NOMO-1 (cell line): ENCODE results near the gene MAN1C1.

Experiments used
- DNase-seq, 2 experiments: peaks; one replicate each; lab custom pipeline; 2025; ENCODE audit not compliant: unreplicated experiment in 2 of 2; lab: John Stamatoyannopoulos, UW

Gene MAN1C1

DNA sequence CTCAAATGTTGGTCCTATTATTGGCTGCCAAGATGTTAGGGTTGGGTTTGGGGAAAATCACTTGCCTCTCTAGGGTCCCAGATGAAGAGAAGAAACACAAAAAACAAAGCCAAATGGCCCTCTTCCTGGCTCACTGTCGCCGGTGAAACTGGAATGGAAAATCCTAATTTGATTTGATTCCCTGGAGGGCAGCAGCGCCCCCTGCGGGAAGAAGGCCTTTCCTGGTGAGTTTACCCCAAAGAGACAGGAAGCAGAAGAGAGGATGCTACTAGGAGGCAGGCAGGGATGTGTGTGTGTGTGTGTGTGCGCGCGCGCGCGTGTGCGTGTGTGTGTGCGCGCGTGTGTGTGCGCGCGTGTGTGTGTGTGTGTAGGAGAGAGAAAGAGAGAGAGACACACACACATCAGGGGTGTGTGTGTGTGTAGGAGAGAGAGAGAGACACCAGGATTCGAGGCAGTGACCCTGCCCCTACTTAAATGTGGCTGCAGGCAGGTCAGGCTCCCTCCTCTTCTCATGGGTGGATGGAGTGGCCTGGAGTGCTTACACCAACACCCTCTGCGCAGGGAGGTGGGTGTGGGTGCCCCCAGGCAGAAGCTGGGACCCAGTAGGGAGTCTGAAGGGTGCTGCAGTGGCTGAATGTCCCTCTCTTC lies 180.3 kb downstream of the MAN1C1 start:
- peak; percentile 75 to 76 for DNase-seq

DNA sequence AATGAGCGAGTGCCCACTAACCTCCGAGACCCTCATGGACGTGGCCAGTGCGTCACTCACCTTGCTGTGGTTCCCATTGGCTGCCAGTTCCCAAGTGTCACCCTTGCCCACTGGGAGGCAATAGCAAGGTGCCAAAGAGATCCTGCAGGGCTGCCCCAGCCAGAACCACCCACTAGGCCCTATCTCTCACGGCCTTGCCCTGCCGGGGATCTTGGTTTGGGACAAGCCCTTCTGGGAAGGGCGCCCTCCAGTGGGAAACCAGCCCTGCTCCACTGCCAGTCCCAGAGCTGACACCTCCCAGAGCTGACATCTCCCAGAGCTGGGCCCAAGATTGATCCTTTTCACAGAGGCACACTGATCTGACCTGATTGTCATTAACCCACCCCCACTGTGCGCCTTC lies 181.3 kb downstream of the MAN1C1 start:
- DNase-seq: no peak

DNA sequence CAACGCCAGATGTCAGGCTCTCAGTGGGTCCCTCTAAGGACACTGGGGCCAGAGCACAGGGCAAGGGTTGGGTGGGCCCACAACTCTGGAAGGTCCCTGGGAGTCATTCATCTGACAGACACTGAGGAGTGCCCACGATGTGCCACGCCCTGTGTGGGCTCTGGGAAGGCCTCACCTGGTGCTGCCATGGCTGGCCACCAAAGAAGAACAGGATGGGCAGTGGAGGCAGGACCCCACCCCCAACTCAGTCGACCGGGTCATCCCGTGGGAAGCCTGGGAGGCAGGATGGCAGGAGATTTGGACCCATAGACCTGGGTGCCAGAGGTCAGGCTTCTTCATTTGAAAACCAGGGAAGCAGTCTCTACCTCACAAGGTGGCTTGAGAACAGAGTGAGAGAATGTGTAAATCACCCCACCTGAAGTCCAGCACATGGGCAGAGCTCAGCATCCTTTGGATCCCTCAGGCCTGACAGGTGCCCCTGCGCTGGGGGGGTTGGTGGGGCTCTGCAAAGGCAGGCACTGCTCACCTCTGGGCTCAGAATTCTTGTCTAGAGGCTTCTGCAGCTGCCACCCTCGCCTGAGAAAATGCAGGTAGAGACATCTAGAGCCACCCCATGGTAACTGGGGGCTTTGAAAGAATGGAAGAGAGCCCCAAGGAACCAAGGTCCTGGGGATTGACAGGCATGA lies 182.2 kb downstream of the MAN1C1 start:
- DNase-seq: no peak

DNA sequence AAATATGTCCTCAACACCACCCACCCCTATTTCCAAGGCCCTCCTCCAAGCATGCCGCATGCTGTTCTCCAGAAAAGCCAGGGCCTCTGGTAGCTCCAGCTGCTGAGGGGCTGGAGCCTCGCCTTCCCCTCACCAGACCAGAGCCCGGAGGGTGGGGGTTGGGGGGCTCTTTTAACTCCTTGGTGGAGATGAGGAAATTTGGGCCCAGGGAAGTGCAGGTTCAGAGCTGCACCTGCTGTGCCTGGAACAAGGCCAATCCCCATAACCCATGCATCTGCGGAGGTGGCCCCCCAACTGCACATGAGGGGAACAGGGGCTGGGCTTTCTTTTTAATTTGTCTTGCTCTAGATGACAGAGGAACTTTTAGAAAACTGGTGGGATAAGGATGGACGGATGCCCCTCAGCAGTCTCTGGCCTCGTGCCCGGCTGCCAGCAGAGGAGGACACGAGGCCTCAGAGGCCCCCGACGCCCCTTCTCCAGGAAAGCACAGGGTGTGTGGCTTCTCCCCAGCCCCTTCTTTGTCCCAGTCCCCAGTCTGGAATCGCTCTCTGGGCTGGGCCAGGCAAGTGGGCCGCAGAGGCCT lies 182.9 kb downstream of the MAN1C1 start:
- no peak for DNase-seq

DNA sequence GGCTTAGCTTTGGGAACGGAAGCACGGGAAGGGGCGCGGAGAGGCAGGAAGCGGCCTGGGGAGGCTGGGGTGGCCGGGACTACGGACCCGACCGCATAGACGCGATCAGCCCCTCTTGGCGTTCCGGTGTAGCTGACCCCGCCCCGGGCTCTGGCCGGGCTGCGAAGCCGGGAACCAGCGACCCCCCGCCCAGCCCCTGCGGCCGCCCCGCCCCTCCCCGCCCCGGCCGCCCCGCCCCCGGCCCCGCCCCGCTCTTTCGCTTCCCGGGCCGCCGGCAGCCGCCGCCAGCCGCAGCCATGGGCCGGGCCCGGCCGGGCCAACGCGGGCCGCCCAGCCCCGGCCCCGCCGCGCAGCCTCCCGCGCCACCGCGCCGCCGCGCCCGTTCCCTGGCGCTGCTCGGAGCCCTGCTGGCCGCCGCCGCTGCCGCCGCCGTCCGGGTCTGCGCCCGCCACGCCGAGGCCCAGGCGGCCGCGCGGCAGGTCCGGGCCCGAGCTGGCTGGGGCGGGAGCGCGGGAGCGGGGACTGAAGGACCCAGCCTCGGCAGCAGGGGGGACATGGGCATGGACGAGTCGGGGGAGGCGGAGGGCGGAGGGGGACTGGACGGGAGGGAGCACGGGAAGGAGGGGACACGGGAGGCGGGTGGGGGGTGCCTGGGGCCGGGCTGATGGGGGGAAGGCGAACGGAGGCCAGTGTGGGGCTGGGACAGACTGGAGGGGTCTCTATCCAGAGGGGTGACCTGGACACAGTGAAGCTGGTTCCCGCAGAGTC lies 183.5 kb downstream of the MAN1C1 start, which contains the start of gene SELENON:
Gene SELENON (plus strand): TSS at position 259 of the 768 bp plus-strand sequence. CDS start 38 bp downstream, at position 297.
- peak; percentile 19 to 32 for DNase-seq

DNA sequence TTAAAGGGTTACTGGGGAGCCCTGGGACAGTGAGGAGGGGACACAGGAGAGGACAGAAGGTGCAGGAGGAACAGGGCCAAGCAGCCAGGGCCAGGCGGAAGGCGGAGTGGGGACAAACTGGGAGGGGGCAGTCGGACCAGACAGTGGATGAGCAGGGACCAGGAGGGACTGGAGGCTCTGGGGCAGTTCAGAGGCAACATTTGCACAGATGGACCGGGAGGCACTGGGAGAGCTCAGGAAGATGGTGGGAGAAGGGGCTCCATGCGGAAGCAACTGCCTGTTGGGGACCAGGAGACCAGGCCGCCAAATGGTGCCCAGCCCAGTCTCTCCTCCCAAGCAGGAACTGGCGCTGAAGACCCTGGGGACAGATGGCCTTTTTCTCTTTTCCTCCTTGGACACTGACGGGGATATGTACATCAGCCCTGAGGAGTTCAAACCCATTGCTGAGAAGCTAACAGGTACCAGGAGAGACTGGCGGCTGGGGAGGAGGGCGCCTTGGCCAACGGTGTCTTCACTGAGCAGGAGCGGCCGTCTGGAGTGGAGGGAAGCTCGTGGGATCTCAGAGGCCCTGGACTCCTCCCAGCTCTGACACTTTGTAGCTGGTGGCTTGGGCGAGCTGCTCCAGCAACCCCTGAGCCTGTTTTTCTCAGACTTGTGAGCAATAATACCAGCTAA lies 184.2 kb downstream of the MAN1C1 start:
- DNase-seq: no peak

DNA sequence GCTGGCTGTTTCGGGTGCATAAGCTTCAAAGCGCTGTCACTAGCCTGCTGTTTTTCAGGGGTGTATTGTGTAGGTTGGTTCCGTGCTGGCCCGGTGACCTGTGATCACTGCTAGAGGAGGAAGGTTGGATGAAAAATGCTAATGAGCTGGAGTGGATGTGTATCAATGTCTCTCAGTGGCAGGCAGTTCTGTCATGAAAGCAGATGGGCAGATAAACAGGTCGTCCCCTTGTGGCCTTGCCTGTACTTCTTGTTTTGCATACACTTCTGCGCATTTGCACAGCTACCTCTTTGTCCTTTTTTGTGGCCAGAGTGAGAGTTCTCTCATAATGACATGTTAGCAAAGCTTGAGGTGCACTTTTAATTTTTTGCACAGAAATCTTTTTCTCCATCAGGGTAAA lies 186.3 kb downstream of the MAN1C1 start:
- no peak for DNase-seq

DNA sequence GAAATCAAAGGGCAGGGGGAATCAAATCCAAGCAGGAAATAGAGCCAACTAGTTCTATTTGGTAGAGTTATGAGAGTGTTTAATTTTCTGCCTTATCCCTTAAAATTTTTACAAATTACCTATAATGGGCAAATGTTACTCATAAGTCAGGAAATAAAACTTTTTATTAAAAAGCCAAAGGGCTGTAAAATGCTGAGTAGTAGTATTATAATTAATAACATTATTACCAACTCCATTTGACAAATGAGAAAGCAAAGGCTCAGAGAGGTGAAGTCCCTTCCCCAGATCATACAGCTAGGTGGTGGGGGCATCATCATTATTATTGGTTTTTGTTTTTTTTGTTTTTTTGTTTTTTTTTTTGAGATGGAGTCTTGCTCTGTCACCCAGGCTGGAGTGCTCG lies 186.8 kb downstream of the MAN1C1 start:
- DNase-seq: no peak

DNA sequence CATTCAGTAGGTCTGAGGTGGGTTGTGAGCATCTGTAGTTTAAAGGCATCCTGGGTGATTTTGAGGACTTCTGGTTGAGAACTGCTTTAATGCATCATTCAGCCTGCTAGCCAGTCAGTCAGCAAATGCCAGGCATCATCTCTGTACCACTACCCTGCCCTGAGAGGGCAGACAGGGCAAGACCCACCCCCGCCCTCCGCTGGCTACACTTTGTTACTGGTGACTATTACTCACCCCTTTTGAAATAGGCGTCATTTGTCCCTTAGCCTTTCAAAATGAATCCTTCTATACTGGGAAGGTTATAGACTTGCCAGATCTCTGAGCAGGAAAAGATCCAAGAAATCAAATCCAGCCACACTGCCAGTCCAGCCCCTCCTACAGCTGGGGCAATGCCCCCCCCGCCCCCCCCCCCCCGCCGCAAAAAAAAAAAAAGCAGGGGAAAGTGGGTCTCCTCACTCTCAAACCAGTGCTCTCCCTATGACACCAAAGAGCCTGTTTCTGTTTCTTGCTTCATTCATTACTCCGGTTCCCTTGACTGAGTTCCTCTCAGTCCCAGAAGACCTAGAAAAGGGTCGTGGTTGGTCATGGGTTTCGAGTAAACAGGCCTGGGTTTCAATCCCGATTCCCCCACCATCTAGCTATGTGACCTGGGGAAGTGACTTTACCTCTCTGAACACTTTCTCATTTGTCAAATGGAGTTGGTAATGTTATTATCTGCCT lies 187.8 kb downstream of the MAN1C1 start:
- no peak for DNase-seq

DNA sequence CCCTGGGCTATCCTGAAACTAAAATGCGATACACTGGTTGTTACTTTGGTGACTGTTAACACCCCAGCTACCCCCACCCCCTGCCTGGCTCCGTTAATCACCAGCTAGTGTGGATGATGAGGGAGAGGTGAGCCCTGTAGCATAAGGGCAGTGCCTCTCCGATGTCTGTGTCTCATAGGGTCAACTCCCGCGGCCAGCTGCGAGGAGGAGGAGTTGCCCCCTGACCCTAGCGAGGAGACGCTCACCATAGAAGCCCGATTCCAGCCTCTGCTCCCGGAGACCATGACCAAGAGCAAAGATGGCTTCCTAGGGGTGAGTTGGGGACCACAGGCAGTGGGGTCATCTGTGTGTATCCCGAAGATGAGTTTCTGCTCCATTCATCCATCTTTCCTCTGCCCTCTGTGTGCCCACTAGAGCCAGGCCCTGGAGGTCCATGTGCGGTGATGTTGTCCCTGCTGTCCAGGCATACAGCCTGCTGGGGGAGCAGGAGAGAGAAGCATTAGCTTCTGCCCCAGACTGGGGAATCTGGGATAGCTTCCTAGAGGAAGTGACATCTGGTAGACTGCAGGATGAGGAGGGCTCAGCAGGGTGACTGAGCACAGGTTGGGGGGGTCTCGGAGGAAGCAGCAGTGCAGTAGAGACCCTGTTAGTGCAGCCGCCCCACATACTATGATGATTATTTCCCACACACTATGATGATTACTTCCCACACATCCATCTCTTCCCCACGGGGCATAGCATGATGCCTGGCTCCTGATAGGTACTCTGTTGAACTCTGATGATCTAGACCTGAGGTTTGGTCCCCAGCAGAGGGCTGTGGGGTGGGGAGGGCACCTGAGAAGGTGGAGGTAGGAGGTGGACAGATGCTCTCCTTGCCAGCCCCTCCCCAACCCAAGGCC lies 188.6 kb downstream of the MAN1C1 start:
- no peak for DNase-seq

DNA sequence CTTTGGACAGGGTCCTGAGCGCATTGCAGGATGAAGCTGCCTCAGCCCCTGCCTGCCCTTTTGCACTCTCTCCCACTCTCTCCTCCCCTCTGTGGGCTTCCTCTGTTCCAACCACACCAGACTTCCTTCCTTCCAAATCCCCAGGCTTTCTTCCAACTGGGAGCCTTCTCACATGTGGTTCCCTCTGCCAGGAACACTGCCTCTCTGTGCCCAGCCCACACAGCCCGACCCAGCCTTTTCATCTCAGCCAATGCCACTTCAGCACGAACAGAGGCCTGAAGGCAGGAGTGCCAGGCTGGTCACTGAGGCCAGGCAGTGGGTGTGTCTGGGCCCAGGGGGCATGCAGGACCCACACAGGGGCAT lies 189.3 kb downstream of the MAN1C1 start:
- no peak for DNase-seq

DNA sequence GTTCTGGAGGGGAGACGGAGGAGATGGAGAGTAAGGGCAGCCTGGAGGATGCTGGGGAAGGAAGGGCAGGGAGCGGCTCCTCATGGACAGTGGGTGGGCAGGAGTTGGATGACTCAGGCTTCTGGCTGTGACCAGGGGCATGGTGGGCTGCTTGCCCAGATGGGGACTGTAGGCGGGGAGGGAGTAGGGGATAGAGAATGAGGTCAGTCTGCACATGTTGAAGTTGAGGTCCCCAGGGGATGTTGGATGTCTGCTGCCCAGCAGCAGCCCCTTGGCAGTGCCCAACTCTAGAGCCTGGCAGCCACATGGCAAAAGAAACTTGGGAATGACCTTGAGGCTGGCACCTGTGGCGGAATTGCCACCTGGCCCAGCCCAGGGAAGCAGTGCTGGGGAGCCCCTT lies 189.8 kb downstream of the MAN1C1 start:
- no peak for DNase-seq

DNA sequence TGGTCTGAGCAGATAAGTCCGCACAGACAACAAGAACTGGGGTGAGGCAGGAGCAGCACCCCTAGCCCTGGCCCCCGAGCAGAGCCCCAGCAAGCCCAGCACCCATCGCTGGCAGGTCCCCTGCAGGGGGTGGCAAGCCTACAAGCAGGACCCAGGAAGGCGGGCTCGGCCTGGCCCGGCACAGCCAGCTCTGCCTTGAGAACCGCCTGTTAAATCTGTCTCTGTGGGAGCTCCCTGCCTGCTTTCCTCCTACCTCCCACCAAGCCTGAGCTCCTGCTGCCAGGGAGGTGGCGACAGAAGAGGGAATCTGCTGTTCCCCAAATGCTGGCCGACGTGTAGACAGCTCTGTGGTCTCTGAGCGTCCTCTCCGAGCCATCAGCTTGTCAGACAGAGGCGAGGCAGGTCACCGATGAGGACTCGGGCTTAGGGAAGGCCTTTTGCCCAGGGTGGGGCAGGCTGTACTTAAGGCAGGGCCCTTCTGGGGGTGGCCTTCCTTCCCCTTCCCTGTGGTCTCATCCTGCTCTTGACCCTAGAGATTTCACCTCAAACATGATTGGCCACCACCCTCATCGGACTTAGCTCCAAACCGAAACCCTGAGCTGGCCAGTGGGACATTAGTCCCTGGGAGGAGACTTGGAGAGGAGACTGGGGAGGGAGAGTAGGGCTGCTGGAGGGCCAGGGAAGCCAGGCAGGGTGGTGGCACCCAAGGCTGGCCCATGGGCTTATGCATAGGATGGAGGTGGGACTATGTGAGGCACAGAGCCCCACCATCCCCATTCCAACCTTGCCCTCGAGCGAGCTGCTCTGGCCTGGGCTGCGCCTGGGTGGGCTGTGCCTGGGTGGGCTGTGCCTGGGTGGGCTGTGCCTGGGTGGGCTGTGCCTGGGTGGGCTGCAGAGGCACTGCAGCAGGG lies 191.1 kb downstream of the MAN1C1 start:
- no peak for DNase-seq

DNA sequence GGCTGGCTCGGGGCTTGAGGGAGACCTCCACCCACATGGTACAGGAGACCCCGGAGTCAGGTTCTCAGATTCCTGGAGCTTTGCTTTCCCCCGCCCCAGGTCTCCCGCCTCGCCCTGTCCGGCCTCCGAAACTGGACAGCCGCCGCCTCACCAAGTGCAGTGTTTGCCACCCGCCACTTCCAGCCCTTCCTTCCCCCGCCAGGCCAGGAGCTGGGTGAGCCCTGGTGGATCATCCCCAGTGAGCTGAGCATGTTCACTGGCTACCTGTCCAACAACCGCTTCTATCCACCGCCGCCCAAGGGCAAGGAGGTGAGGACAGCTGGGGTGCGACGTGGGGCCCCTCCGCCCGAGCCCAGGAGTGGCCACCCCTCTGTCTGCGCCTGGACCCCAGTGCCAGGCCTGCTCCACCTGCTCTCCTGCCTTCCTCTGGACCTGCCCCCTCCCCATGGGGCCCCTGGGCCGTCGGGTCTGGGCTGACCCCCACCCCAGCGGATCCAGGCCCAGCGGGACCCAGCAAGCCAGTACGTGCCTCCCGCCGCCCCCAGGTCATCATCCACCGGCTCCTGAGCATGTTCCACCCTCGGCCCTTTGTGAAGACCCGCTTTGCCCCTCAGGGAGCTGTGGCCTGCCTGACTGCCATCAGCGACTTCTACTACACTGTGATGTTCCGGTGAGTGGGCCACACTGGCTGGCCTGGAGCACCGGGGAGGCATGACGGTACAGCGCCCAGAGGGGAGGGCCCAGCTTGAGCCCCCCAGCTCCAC lies 192.1 kb downstream of the MAN1C1 start:
- DNase-seq: no peak

DNA sequence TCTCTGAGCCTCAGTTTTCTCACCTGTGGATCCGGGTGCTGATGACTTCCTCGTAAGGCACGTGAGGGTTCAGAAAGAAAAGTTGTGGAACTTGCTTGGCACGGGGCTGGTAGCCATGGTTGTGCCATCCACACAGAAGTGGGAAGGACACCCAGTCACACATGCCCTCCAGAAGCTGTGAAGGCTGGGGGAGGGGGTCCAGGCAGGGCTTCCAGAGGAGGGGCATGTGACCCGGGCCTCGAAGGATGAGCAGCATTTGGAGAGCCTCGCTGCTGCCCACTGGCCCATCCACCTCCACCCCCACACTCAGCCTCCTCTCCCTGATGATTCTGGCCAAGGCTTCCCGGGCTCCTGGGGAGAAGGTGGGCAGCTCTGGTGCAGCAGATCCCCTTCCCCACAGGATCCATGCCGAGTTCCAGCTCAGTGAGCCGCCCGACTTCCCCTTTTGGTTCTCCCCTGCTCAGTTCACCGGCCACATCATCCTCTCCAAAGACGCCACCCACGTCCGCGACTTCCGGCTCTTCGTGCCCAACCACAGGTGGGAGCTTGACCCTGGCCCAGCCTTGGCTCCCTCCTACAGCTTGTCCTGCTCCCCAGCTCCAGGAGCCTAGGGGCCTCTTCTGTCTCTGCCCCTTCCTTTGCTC lies 192.8 kb downstream of the MAN1C1 start:
- no peak for DNase-seq

DNA sequence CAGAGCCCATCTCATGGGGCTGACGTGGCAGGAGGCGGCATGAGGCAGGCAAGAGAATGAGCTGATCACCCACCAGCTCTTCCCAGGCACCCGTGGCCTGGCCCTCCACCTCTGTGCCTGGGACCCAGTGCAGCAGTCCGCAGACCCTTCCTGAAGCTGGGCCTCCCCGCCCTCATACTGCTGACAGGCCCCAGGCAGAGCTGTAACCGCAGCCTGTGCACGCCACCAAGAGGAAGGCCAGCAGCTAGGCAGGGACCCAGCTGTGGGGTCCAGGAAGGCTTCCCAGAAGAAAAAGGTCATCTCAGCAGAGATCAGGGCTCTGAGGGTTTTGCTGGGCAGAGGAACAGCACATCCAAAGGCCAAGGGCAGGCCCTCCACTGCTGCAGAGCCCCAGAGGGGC lies 193.3 kb downstream of the MAN1C1 start:
- DNase-seq: no peak
